ENCODE results near the gene TMEM141. TPM values are rescaled to one million over a fixed set of nuclear protein-coding genes. Genes with fewer than 3 reads are reported as not detected.

Gene TMEM141
- total RNA-seq = 62.5 TPM
- long read RNA-seq, transcript TMEM141-204 (4 exons, 683 nt) = minor isoform, 5 of 24 reads
- long read RNA-seq, transcript TMEM141-201 (5 exons, 768 nt) = major isoform, 8 of 24 reads
- long read RNA-seq, partial matches to known transcripts = 2 of 24 reads
- long read RNA-seq, other reads (novel, unspliced or antisense) = 4 of 24 reads

DNA sequence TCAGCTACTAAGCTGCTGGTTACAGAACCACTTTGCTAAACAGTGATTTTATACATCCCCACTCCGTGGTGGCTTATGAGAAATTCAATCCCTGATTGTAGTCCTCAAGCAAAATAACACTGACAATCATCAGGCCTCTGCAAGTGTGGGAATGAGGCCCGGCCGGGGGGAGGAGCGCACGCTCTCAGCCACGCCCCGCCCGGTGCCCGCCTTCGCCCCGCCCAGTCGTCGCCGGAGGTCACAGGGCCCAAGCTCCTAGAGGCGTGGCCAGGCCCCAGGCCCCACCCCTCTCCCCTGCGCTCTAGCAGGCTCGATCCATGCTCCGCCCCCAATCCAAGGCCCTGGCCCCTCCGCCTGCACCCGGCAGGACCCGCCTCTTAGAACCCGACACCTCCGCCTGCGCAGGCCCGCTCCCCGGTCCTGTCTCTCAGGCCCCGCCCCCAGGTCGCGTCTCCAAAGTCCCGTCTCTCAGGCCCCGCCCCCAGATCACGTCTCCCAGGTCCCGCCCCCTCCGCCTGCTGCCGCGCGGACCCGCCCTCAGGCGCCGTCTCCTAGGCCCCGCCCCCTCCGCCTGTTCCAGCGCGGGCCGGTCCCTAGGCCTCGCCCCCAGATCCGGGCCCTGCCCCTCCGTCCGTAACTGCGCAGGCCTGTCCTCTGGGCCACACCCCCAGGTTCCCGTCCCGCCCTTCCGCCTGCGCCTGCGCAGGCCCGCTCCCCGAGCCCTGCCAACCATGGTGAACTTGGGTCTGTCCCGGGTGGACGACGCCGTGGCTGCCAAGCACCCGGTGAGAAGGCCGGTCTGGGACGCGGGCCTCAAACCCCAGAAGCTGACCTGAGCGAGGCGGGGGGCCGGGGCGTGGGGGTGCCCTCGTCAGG is at the start of gene TMEM141:
TSS of gene TMEM141 (plus strand) at position 705 of the 876 bp plus-strand sequence. CDS start at position 732, 27 bp downstream.
- intact Hi-C loops (cut with DNase I) = loop anchor here (1.0 to 5.0 kb wide), 3 partner anchors 16 to 154 kb away; partner anchors contain the start of genes C8G, FBXW5, PHPT1 and RABL6
- peak; percentile 100 for DNase-seq (ENCODE audit: low spot score)

DNA sequence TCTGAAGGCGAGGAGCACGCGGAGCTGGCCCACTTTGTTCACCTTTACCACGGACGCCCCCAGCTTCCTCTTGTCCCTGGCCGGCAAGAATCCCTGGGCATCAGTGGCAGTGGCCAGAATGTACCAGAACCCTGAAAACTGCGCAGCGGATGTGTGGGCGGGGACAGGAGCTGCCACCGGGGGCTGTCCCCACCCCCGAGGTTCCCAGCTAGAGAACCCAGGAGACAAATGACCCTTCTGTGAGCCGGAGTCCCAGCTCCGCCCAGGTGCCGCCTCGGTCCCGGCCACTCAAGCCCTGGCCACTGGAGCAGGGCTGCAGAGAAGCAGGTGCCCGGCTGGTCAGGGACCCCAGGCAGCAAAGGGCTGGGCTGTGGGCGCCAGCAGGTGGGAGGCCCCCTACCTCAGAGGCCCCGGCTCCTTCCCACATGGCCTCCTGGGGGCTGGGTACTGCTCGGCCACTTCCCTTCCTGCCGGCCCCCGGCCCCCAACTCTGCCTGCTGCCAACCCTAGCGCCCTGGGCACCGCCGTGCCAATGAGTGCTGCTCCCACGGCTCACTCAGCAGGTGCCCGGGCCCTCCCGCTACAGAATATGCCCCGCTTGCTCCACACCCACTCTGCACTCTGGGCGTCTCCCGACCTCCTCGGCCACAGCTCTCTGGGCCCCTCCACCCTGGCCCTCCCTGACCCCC is 49.1 kb upstream of the TMEM141 start:
- DNase-seq (ENCODE audit: low spot score) = no peak
- intact Hi-C loops (cut with DNase I) = no loop called here

DNA sequence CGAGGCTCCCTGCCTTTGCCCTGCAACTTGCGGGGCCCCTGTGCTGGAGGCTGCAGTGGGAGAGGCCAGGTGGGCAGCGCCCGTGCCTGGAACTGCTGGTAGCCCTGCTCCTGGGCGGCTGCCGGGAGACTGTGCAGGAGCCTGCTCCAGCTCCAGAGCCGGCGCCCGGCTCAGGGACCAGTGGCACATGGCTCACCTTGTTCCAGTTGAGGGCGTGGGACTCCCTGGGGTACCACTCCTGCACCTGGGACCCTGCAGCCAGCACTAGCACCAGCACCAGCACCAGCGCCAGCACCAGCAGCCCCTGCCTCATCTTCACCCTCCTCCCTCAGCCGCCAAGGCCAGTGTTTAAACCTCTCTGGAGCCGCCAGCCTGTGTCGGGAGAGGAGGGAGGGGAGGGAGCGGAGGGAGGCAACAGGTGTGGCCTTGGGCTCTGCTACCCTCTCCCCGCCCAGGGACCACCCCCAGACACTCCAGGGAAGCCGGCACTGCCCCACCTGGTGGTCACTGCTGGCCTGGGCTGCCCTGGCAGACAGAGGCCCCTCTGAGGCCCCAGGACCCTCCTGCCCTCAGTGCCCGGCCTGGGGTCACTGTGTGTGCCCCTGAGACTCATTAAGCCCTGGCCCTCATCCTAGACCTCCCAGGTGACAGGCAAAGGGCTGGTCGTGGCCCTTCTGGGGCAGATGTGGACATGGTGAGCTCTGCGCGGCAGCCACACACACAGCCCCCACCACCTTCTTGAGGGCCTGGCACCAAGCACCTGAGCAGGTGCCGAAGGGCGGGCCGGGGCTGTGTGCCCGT is 48.4 kb upstream of the TMEM141 start, which contains the start of gene LCN10:
TSS of gene LCN10 (minus strand) at position 350 of the 801 bp plus-strand sequence. CDS start at position 313, 37 bp downstream.
- DNase-seq (ENCODE audit: low spot score) = no peak

DNA sequence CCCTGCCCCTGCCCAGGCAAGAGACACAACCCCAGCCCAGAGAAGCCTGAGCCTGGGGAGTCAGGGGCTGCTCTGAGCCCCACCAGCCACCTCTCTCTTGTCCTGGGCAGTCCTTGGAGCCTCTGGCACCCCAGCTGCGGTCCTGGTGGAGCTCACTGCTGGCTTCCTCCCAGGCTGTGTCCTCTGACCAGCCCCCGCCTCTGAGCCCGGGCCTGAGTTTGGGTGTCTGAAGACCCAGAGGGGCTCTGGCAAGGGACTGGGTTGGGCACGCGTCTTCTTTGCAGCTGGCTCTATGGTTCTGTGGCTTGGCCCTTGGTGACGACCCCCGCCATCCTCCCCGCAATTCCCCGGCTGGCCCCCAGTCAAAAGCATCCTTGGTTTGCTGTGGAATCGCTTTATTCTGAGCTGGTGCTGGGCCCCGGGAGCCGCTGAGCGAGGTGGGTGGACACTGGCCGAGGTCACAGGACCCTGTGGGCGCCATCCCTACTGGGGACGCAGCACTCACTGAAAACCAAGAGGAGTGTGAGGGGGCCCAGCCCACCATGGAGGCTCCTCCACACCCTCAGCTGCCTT is 47.4 kb upstream of the TMEM141 start:
- DNase-seq (ENCODE audit: low spot score) = no peak
- intact Hi-C loops (cut with DNase I) = no loop called here

More for the DNA sequence above, 48.4 kb upstream of the TMEM141 start, which contains the start of gene LCN10:
- intact Hi-C loops (cut with DNase I) = no loop called here

DNA sequence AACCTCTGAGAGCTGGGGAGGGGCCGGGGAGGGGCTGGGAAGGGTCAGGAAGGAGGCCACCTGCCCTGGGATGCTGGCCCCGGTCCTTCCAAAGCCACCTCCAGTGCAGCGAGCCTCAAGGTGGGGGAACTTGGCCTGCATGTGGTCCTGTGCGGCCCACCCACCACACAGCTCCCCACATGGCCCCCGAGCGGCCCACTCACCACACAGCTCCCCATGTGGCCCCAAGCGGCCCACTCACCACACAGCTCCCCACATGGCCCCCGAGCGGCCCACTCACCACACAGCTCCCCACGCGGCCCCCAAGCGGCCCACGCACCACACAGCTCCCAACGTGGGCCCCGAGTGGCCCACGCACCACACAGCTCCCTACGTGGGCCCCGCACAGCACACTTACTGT is 46.4 kb upstream of the TMEM141 start:
- intact Hi-C loops (cut with DNase I) = no loop called here
- DNase-seq (ENCODE audit: low spot score) = no peak

DNA sequence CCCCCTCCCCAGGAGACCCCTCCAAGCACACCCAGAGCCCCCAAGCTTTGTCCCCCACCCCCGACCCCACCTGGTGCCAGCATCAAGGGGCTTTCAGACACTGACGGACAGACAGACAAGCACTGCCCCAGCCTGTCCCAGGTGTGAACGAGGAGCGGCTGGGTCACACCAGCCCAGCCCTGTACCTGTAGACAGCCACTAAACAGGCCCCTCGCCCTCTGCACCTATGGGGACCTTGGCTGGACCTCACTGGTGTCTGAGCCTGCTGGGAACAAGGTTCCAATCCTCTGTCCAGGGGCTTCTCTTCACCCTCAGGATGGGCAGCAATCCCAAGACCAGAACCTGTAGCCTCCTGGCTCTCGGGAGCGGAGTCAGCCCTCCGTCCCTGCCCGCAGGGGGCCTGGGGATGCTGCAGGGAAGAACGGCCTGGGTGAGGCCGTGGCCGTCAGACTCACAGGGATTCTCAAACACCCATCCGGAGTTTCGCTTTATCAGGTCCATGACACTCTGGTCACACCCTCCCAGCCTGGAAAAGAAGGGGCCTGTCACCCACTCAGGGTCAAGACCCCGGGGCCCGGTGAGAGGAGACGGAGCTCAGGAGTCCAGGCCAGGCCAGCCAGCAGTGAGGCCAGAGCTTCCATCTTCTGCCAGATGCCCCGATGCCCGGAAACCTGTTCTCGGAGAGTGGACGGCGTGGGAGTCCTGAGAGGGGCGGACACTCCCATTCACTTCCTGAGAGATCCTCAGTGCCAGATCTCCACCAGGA is 45.6 kb upstream of the TMEM141 start:
- intact Hi-C loops (cut with DNase I) = no loop called here
- no peak for DNase-seq (ENCODE audit: low spot score)

DNA sequence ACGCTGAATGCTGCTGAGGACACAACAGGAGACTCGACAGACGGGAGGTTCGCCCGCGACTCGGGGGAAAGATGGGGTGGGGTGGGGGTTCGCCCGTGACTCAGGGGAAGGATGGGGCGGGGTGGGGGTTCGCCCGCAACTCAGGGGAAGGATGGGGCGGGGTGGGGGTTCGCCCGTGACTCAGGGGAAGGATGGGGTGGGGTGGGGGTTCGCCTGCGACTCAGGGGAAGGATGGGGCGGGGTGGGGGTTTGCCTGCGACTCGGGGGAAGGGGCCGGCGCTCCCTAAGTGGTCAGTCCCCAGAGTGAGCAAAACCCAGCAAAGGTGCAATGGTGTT is 45.0 kb upstream of the TMEM141 start:
- intact Hi-C loops (cut with DNase I) = no loop called here
- no peak for DNase-seq (ENCODE audit: low spot score)

DNA sequence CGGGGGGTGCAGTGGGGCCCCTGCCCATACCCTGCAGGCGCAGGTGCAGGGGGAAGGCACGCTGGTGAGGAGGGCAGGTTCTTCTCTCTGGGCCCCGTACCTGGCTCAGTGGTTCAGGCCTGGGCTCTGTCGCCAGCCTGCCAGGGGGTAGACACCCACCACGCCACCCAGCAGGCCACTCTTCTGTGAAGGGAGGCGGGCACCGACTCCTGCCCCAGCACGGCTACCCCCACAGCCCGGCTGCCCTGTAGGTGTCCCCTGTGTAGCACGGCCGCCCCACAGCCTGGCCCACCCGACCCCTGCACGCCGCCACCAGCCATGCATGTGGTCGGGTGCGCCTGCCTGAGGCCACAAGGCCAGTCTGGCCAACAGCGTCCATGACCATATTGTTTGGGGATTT is 44.5 kb upstream of the TMEM141 start:
- DNase-seq (ENCODE audit: low spot score) = no peak

DNA sequence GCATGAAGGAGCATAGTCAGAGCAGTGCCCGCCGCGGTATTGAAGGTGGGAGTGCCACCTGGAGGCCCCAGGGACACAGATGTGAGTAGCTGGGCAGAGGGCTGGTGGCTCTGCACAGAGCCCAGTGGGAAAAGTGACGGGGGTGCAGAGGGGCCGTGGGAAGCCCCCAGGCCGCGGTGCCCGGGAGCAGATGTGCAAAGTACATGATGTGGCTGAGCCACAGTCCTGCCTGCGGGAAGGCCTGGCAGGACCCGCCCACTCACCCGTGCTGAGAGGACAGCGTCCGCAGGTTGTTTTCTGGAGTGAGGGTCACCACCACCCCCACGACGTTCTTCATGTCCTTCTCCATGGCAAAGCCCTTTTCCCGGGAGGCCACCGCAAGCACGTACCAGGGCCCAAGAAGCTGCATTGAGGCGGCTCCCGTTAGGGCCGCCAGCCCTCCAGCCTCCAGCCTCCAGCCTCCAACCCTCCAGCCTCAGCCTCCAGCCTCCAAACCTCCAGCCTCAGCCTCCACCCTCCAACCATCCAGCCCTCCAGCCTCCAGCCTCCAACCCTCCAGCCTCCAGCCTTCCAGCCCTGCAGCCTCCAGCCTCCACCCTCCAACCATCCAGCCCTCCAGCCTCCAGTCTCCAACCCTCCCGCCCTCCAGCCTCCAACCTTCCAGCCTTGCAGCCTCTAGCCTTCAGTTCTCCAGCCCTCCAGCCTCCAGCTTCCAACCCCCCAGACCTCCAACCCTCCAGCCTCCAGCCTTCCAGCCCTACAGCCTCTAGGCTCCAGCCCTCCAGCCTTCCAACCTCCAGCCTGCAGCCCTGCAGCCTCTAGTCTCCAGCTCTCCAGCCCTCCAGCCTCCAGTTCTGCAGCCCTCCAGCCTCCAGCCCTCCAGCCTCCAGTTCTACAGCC is 43.7 kb upstream of the TMEM141 start:
- no peak for DNase-seq (ENCODE audit: low spot score)
- intact Hi-C loops (cut with DNase I) = no loop called here

More for the DNA sequence above, 44.5 kb upstream of the TMEM141 start:
- intact Hi-C loops (cut with DNase I) = no loop called here

DNA sequence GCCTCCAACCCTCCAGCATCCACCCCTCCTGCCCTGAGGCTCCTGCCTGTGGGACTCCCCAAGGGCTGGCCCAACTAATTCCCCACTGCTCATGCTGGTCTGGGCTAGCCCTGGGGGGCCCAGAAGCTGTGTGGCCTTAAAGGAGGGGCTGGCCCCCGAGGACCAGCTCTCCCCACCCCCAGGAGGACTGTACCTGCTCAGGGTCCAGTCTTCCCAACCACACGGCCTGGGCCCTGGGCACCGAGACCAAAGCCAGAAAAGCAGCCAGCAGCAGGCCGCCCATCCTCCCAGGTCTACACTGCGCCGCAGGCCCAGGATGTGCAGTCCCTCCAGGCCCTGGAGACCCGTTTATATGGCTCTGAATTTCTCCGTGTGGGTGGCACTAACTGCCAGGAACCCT is 42.9 kb upstream of the TMEM141 start, which contains the start of gene LCN6:
TSS of gene LCN6 (minus strand) at position 325 of the 400 bp plus-strand sequence. CDS start at position 283, 42 bp downstream.
- intact Hi-C loops (cut with DNase I) = no loop called here
- DNase-seq (ENCODE audit: low spot score) = no peak

DNA sequence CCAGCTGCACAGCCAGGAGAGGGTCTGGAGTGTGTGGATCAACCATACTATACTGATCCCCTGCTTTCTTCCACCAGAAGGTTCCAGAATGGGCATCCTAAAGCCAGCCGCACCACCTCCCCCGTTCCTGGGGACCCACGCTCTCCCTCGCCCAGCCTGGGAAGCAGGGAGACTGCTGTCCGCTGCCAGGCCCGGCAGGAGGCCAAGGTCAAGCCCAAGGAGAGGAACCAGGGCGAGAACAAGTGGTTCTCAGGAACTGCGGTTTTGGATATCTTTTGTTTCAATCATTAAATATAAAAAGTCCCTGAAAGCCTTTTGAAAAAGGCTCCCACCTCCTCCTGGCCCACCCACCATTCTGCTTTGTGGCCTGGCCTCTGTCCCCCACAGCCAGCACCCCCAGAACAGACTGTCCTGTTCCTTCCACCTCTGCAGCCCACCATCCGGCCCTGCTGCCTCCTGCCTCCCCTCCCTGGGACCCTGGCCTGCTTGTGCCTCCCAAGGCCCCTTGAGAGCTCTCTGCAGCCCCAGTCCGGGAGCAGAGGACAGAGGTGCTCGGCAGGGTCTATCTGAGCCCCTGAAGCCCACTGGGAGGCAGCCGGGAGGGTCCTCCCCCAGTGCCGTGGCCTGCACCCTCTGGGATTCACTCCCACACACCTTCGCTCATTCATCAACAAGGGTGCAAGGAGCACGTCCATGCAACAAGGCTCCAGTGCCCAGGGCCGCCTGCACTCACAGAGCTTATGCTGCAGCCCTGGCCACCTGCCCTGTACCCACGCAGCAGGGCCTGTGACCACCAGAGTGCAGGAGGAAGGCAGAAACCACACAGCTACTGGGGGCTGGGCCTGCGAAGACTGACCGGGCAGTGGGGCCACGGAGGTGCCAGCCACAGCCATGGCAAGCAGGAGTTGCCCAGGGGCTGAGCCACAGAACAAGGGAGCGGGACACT is 42.2 kb upstream of the TMEM141 start:
- no peak for DNase-seq (ENCODE audit: low spot score)
- intact Hi-C loops (cut with DNase I) = no loop called here

DNA sequence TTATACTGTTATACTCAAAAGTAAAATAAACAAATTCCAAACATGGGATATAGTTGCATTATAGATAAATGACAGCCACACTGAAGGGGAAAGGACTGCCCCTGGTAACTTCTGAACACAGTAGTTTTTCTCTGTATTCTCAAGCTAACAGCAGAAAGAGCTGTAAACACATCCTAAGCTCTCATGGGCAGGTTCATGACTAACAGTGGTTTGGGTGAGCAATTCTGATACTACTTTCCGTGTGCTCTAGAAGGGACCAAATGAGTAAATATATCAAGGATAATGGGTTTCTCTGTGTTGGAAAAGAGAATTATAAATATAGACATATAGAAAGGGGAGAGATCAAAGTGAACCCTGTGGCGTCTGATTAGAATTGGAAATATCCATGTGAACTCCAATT is 40.6 kb upstream of the TMEM141 start:
- no peak for DNase-seq (ENCODE audit: low spot score)
- intact Hi-C loops (cut with DNase I) = no loop called here

DNA sequence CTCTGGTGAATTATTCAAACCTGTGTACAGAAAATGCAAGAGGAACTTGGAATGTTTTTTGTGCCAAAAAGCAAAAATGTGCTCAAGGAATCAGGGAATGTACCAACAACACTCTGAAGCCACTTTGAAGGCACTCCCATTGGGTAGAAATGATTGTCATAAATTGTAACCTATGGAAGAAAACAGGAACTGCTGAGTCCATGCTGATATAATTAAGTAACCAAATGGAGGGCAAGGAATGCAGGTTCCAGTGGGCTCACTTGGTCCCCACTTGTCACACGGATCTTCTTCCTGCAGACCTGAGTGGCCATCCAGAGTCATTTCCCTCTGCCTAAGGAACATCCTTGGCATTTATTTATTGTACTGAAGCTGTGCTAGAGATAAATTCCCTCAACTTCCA is 39.9 kb upstream of the TMEM141 start:
- intact Hi-C loops (cut with DNase I) = no loop called here
- DNase-seq (ENCODE audit: low spot score) = no peak

DNA sequence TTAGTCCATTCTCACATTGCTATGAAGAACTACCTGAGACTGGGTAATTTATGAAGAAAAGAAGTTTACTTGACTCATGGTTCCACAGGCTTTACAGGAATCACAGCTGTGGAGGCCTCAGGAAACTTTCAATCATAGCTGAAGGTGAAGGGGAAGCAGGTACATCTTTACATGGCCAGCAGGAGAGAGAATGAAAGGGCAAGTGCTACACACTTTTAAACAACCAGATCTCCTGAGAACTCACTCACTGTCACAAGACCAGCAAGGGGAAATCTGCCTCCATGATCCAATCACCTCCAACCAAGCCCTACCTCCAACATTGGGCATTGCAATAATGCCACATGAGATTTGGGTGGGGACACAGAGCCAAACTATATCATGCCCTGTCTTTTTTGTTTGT is 39.3 kb upstream of the TMEM141 start:
- intact Hi-C loops (cut with DNase I) = no loop called here
- DNase-seq (ENCODE audit: low spot score) = no peak

DNA sequence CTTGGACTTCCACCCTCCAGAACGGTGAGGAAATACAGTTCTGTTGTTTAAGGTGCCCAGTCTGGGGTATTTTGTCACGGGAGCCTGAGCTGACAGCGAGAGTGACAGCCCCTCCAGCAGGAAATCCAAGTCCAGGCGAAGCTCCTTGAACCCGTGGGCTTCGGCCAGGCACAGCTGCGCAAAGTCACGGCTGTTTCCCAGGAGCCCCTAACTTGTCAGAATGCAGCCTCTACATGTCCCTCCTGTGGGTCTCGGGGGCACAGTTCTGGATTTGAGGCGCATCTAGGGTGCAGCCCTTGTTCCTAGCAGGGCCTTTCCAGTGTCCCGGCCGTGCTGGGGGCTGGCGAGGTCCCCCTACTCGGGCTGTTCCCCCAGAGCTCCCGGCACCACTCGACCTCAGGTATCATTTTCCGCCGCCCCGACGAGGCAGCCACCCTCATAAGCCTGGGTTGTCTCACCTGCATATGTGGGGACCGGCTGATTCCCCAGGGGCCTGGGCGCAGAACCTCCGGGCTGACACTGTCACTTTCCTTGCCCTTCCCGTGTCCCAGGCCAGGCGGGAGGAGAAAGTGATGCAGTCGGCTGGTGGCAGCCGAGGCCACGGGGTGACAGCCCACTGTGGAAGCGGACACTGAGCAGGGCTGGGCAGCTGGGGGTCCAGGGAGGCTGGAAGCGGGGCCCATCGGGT is 37.6 kb upstream of the TMEM141 start:
- no peak for DNase-seq (ENCODE audit: low spot score)

DNA sequence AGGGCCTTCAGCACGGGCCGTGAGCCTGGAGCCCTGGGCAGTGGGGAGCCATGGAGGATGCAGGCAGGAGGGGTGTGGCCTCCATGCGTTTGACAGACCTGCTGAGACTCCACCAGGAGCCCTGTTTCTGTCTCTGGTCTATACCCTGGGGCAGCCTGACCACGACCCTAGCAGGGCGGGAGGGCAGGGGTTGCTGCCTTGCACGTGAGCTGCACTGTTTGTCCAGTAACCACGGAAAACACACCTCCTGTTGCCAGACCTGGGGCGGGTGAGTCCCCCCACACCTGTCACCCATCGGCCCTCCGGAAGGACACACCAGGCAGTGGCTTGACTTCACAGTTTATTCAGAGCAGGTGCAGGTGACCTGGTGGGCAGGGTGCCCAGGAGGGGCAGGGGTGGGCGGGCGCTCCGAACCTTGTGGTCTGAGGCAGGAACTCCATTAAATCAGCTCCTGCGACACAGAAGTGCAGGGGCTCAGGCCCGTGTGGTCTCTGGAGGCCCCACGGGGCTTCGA is 37.0 kb upstream of the TMEM141 start:
- intact Hi-C loops (cut with DNase I) = no loop called here
- DNase-seq (ENCODE audit: low spot score) = no peak

More for the DNA sequence above, 37.6 kb upstream of the TMEM141 start:
- intact Hi-C loops (cut with DNase I) = no loop called here
